DMS 273 treated with DMSO at 0.1 percent for 48 hours (cell line): Measurements from ENCODE around the gene FMNL2.

ENCODE experiments used
- DNase-seq: peaks from one replicate; lab custom pipeline; 2025; lab: John Stamatoyannopoulos, UW

Gene FMNL2

GRCh38 chr2:152405206-152406118, 70.5 kb downstream of the FMNL2 start:
- no peak for DNase-seq

GRCh38 chr2:152406119-152406835, 71.3 kb downstream of the FMNL2 start:
- no peak for DNase-seq

DNA sequence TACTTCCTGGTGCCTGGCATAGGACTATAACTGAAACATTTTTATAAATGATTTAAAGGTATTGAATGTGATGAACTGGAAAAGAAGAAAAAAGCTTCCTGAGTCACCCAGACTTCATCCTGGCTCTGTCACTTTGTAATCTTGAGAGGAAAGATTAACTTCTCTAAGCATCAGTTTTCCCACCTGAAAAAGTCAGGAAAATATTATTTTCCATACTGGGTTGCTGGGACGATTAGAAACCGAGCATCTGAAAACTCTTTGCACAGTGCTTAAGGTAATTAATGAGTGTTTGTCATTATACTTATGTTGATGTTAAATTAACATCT, 71.8 kb downstream of the FMNL2 start:
- DNase-seq, result no peak

- no peak for DNase-seq
These were observed 72.3 kb downstream of the FMNL2 start for GRCh38 chr2:152407204-152407721.

GRCh38 chr2:152407806-152408205, 72.8 kb downstream of the FMNL2 start:
- no peak for DNase-seq

GRCh38 chr2:152408254-152408653, 73.3 kb downstream of the FMNL2 start:
- no peak for DNase-seq

GRCh38 chr2:152409386-152410164, 74.6 kb downstream of the FMNL2 start:
- DNase-seq, result no peak

GRCh38 chr2:152410165-152410597, 75.2 kb downstream of the FMNL2 start:
- DNase-seq, result no peak

DNA sequence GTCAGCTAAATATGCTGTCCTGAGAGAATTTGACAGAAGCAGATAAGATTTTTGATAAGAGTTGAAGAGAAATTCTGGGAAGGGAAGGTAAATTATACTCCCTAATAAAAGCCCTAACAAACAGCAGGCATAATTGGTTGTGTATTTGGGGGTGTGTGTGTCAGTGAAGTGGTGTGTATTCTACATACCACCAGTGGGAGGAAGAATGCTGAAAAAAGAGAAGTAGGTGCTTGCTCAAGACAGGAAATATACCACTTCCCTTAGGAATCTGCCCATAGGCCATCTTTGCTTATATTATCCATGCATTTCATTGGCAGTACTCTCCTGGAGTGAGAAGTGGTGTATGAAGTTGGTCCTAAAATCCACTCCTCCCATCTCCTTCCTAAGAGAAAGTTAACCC, 76.2 kb downstream of the FMNL2 start:
- no peak for DNase-seq

DNA sequence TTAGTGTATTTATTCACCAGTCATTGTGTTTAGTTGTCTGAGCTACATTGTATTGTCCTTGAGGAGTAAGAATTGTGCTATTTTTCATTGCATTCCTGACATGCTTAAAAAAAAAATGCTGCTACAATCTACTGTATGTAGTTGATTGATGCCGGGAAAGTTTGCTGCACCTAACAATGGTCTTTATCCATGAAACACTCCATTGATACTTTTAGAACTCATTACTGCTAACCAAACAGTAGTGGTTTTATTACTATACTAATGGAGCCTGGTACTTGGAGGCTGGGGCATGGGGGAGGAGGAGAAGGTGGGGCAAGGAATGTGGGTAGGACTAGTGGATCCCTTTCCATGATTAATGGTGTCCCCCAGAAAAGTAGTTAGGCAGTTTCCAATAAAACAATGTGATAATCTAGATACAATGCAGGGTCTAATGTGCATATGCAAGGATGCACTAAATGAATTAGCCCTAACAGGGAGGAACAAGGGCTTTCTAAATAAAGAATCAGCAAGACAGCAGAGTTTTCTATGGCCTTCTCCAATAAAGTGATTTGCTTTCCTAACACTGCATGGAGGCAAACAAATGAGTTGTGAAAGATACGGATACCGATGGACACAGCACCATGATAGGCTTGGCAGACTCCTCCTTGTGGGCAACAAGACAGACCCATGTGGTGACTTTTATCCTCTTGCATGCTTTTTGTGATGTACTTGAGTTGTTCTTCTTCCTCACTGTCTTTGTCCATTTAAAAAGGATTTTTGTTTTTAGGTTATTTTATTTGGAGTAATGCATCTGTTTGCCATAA, 78.5 kb downstream of the FMNL2 start:
- DNase-seq, result no peak

GRCh38 chr2:152415231-152415642, 80.3 kb downstream of the FMNL2 start:
- no peak for DNase-seq

DNA sequence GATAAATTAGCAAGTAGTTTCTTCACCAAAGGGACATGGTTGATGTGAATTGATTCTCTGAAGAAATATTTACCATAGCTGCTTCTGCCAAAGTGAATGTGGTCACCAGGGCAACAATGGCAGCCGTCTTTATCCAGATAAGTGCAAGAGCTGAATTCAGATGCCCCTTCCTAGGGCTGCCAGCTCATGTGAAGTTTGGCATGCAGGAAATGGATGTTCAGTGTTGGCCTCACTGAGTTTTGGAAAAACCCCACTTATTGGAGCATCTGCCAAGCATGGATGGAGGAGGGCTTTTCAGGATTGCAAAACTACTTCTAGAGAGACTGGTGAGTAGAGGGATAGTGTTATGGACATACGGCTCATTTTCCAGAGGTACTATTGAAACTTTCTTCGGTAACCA, 80.8 kb downstream of the FMNL2 start:
- no peak for DNase-seq

DNA sequence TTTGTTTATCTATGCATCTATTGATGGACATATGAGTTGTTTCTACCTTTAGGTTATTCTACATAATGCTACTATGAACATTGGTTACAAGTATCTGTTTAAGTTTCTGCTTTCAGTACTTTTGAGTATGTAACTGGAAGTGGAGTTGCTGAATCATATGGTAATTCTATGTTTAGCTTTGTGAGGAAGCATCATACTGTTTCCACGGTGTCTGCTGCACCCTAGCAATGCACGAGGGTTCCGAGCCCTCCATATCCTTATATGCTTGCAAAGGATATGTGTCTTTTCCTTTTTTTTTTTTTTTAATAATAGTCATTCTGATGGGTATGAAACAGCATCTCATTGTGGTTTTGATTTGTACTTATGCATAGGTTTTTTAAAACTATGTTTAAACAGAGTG, 83.7 kb downstream of the FMNL2 start:
- DNase-seq, result no peak

- no peak for DNase-seq
These were observed 85.0 kb downstream of the FMNL2 start for GRCh38 chr2:152419944-152420343.

DNA sequence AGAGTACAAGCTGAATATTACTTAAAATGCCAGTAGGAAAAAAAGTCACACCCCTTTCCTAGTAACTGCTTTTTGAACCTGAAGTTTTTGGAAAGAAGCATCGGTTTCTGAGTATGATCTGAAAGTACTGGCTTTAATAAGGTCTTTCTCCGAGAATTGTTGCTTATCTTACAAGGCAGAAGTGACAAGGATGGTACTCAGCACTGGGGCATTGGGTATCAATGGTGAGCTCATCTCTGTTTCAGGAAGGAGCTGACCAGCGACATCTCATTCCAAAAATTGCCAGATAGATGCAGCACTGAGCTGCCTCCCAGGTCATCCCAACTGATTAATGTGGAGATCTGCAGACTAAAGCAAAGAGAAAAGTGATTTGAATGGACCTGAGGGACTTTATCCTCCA, 85.4 kb downstream of the FMNL2 start:
- DNase-seq, result no peak

DNA sequence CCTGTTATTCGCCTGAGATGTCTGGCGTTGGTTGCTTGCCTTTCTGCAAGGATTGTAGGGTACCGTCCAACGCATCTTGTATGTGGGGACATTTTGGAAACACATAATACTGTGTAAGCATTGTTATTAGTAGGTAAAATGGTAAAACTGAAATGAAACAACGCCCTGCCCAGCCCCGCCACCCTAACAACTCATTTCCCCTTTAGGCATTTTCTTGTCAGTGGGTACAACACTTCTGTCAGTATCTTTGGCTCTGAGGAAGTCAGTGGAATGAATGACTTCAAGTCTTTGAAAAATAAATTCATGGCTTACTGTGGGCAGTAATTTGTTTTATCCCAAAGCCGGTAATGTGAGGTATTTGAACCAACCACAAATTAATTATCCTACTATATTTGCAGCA, 86.0 kb downstream of the FMNL2 start:
- no peak for DNase-seq

DNA sequence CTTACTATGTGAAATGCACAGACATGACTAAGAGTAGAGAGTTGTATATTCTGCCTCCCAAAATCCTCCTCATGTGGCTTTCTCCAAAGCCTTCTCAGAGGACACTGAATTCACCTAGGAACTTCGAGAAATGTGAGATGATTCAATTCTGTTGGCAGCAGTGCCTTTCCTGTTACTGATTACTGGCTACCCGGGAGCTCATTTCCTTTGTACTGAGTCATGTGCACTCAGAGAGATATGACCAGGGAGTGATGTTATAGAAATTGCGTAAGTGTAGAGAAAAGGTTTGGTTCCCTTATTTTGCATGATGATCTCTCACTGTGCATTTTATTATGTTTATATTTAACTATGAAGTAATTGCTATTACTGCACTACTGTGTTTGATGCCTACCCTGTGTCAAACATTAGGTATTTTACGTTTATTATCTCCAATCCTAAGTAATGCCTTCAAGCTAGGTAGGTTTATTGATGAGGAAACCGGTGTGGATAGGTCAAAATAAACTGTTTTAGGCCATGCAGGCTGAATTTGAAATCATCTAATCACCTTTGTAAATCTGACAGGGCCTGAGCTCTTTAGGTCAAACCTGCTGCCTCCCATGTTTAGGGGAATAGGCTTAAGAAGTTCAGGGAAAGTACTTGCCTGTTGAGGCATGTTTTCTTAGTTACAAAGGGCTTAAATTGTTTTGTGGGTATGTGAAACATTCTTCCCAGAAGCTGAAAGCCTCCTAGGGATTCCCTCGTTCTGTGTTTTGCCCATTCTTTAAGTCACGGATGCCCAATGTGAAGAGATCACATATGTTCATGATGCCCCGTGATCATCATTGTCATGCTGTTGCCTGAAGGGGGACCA, 86.8 kb downstream of the FMNL2 start:
- DNase-seq, result no peak

GRCh38 chr2:152423684-152424083, 88.7 kb downstream of the FMNL2 start:
- no peak for DNase-seq

DNA sequence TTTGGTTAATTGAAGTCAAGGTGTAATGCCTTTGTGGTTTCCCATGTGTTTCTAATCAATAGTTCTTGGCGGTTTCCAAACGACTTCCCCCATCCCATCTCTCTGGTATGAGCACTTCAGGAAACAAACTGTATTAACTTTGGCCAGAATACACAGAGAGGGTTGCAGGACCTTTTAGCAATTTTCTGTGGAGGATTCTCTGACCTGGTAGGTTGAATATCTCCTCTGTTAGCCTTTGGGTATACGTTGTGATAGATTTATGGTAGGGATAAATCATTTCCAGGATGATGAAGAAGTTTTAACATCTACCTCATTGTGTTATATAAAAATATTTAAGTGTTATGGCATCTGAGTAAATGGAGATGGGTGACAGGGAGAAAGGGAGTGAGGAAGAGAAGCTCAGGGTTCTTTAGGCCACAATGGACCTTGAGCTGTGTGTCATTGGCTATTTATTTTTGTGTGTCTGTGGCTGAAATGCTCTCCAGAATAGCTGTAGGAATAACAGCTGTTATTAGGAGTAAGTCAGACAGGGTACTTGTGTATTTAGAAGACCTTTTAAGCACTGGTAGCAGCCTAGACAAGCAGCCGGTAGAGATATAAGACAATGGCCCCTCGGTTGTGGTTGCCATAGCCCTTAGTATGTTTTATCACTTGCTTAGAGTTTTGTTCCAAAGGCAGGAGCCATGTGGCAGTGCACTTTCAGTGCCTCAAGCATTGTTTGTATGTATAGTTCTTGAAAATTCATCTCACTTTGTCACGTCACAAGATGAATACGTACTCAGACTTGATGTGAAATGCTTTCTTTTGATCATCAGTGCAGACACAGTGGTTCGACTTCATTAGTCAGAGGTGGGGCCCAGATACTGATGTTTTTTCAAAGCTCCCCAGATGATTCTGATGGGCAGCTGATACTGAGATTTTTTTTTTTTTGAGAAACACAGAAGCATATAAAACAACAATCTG, 91.1 kb downstream of the FMNL2 start:
- DNase-seq, result no peak
